ENCODE results near the gene DOK7.

DNA sequence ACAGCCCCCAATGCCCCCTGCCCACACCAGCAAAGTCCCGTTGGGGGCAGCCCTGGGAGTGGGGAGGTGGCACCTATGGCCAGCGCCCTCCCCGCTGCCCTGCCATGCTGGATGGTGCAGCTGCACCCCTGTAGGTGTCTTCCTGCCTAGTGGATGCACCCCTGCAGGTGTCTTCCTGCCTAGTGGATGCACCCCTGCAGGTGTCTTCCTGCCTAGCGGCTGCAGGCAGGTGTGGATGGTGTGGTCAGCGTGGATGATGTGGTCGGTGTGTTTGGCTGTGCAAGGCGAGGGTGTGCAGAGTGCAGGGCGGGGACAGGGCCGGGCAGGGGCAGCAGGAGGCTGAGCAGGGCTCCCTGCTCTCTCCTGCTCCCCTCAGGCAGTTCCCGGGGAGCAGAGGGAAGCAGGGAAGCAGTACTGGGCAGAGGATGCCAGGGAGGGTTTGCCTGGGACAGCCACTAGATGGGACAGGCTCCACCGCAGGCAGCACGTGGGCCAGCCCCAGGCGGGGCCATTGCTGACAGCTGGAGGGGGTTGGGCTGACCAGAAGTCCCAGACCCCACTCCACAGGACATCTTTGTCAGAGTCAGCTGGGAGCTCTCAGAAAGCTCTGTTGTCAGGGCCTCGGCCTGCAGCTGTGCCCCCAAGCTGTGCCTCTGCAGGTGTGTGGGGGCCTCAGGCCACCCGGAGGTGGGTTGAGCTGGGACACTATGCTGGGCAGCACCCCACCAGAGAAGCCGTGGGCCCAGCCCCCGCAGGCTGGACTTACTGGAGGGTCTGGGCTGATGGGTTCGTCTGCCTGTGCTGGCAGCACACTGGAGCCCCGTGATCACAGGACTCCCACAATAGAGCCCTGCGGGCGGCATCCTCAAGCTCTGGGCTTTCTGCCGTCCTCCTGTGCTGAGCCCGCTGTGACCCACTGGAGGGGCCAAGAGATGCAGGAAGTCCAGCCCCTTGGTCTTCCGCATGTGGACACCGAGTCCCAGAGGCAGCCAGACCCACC lies 23.7 kb downstream of the DOK7 start:
- TF ChIP-seq POLR2A (IDR thresholded peaks at IDR 0.05): no peak
- TF ChIP-seq, protein P1, sequence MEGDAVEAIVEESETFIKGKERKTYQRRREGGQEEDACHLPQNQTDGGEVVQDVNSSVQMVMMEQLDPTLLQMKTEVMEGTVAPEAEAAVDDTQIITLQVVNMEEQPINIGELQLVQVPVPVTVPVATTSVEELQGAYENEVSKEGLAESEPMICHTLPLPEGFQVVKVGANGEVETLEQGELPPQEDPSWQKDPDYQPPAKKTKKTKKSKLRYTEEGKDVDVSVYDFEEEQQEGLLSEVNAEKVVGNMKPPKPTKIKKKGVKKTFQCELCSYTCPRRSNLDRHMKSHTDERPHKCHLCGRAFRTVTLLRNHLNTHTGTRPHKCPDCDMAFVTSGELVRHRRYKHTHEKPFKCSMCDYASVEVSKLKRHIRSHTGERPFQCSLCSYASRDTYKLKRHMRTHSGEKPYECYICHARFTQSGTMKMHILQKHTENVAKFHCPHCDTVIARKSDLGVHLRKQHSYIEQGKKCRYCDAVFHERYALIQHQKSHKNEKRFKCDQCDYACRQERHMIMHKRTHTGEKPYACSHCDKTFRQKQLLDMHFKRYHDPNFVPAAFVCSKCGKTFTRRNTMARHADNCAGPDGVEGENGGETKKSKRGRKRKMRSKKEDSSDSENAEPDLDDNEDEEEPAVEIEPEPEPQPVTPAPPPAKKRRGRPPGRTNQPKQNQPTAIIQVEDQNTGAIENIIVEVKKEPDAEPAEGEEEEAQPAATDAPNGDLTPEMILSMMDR (IDR thresholded peaks at IDR 0.05 in 4 of 5, conservative IDR thresholded peaks at IDR 0.05 in 1 of 5): no peak
